GM15510 (cell line): Measurements from ENCODE around the gene SZT2.

ENCODE experiments used
- POLR2A ChIP-seq: IDR thresholded peaks from 3 replicates; pipeline ENCODE4 v1.6.1; 2011; ENCODE audit warnings: borderline replicate concordance; ENCODE audit not compliant: insufficient read length; ENCODE audit errors: extremely low read depth

SZT2 gene

GRCh38 chr1:43488165-43488564, 98.5 kb downstream of the SZT2 start:
- TF ChIP-seq POLR2A, result no peak

DNA sequence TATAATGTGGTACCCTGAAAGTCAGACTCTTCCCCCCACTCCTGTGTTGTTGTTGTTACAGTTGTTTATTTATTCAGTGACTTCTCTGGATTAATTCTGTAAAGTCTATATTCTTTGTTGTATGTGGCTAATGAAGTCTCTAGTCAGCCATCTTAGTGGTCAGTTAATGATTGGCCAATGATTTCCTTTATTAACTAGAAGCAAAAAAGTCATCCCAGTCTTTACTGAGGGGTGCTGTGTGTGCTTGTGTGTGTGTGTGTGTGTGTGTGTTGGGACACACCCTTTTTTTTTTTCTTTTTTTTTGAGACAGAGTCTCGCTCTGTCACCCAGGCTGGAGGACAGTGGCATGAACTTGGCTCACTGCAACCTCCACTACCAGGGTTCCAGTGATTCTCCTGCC, 101.4 kb downstream of the SZT2 start:
- no peak for TF ChIP-seq POLR2A

- no peak for TF ChIP-seq POLR2A
These were observed 103.1 kb downstream of the SZT2 start for GRCh38 chr1:43492826-43493225.

- no peak for TF ChIP-seq POLR2A
These were observed 104.2 kb downstream of the SZT2 start for GRCh38 chr1:43493661-43494450.

DNA sequence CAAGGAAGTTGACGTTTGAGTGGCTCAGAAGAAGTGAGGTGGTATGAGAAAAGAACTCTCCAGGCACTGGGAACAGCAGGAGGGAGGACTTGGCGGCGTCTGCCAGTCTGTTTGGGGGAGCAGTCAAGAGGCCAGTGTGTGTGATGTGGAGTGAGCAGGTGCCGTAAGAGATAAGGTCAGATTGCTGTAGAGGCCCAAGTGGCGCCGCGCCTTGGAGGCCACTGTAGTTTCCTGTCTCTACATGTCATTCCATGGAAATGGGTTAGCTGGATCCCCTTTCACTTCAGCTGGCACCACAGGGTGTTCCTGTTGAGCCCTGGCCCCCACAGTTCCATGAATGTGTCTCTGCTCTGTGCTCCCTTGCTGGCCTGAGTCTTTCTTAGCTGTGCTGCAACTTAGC, 105.5 kb downstream of the SZT2 start:
- no peak for TF ChIP-seq POLR2A

- TF ChIP-seq POLR2A, result no peak
These were observed 110.2 kb downstream of the SZT2 start for GRCh38 chr1:43499898-43500297.

- TF ChIP-seq POLR2A, result no peak
These were observed 113.8 kb downstream of the SZT2 start for GRCh38 chr1:43503534-43503933.
